Measurements from ENCODE around the gene PVALB.

Gene PVALB

GRCh38 chr22:36809351-36809750 is 7.5 kb downstream of the PVALB start:
- DNase-seq = no peak

- no peak for DNase-seq
Measured at GRCh38 chr22:36808721-36809344, 8.0 kb downstream of the PVALB start.

- no peak for DNase-seq
Measured at GRCh38 chr22:36807627-36808026, 9.2 kb downstream of the PVALB start.

GRCh38 chr22:36806835-36807234 is 10.0 kb downstream of the PVALB start:
- DNase-seq = no peak

- DNase-seq = no peak
Measured at GRCh38 chr22:36803358-36803757, 13.5 kb downstream of the PVALB start.

- DNase-seq = no peak
Measured at GRCh38 chr22:36798674-36799066, 18.2 kb downstream of the PVALB start.

- no peak for DNase-seq
Measured at GRCh38 chr22:36797911-36798673, 18.7 kb downstream of the PVALB start.

GRCh38 chr22:36797374-36797773 is 19.5 kb downstream of the PVALB start:
- DNase-seq = no peak

GRCh38 chr22:36796552-36797175 is 20.2 kb downstream of the PVALB start:
- no peak for DNase-seq

- no peak for DNase-seq
Measured at GRCh38 chr22:36795633-36796032, 21.2 kb downstream of the PVALB start.

GRCh38 chr22:36790648-36791047 is 26.2 kb downstream of the PVALB start:
- no peak for DNase-seq

GRCh38 chr22:36787204-36787988 is 29.4 kb downstream of the PVALB start:
- DNase-seq = no peak

- DNase-seq = no peak
Measured at GRCh38 chr22:36783743-36784142, 33.1 kb downstream of the PVALB start.

- peak; percentile 50 for DNase-seq
Measured at GRCh38 chr22:36781656-36782627, 34.9 kb downstream of the PVALB start.

- no peak for DNase-seq
Measured at GRCh38 chr22:36778020-36778419, 38.8 kb downstream of the PVALB start.

GRCh38 chr22:36776722-36777121 is 40.1 kb downstream of the PVALB start:
- DNase-seq = no peak

- DNase-seq = peak; percentile 79
Measured at GRCh38 chr22:36775964-36776669, 40.7 kb downstream of the PVALB start, which contains the start of gene IFT27. Gene IFT27 (minus strand): TSS chr22:36776119. CDS start chr22:36775707, 412 bp downstream.

GRCh38 chr22:36775586-36775963 is 41.3 kb downstream of the PVALB start:
- DNase-seq = peak; percentile 21

GRCh38 chr22:36773935-36774334 is 42.9 kb downstream of the PVALB start:
- DNase-seq = no peak

- no peak for DNase-seq
Measured at GRCh38 chr22:36772451-36772850, 44.4 kb downstream of the PVALB start.

- DNase-seq = no peak
Measured at GRCh38 chr22:36771356-36772063, 45.3 kb downstream of the PVALB start.

Measured in activated gamma-delta T cell (primary cell).